ENCODE measurements around the gene CCL25. TPM values are rescaled to one million over a fixed set of nuclear protein-coding genes. Genes with fewer than 3 reads are reported as not detected.

CCL25 gene
- total RNA-seq, 1 donor from 2014 or later: 1.4 TPM

- Mint-ChIP-seq H3K4me3 (no peak overlapping the region), H3K9me3 (no peaks in the 10 kb centered on the region), H3K36me3 (peaks cover 5% of the 10 kb centered on the region), H3K27ac (no peak overlapping the region), H3K4me1 (ENCODE audit: unreplicated experiment) (peaks cover 4% of the 10 kb centered on the region), H3K27me3 (no peaks in the 10 kb centered on the region)
- no peak for TF ChIP-seq CTCF (conservative IDR thresholded peaks at IDR 0.05)
- DNase-seq (ENCODE audit: extremely low spot score, unreplicated experiment): no peak
Observed at GRCh38 chr19:8109890-8110662, 57.5 kb downstream of the CCL25 start.

DNA sequence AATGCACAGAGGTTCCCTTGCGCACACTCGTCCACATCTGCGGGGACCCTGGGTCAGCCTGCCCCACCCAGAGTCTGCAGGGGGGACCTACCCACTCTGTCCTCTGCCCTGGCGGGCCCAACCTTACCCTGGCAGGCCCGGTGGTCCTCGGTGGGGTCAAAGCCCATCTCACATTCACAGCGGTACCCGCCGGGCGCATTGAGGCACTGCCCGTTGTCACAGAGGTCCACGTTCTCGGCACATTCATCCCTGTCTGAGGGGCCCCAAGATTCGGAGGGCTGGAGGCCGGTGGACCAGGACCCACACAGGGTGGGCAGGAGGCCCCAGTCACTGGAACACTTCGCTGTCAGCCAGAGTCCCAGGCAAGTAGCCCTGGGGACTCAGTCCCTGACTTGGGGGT is 58.4 kb downstream of the CCL25 start:
- H3K4me1 Mint-ChIP-seq (ENCODE audit: unreplicated experiment): peaks cover 4% of the 10 kb centered on the region
- no peak for TF ChIP-seq CTCF (conservative IDR thresholded peaks at IDR 0.05)
- H3K27me3 Mint-ChIP-seq: no peaks in the 10 kb centered on the region
- H3K27ac Mint-ChIP-seq: no peak overlapping the region
- H3K9me3 Mint-ChIP-seq: no peaks in the 10 kb centered on the region
- no peak for DNase-seq (ENCODE audit: extremely low spot score, unreplicated experiment)
- H3K36me3 Mint-ChIP-seq: no peaks in the 10 kb centered on the region
- no peak overlapping the region for H3K4me3 Mint-ChIP-seq

DNA sequence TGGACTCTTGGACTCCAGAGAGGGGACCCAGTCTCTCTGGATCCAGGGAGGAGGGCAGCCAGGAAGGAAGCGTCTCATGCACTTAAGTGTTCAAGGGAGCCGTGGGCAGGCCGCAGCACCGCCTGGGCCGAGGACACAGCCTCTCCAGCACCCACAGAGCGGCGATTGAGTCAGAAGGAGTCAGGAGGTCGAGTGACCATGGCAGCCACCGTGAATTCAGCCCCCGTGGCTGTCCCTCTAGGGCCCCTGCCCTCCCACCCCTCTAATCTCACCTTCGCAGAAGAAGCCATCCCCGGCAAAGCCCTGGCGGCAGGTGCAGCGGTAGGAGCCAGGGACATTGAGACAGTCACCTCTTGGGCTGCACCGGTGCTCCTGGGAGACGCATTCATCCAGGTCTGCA is 58.8 kb downstream of the CCL25 start:
- Mint-ChIP-seq H3K36me3 (no peaks in the 10 kb centered on the region), H3K4me3 (no peak overlapping the region), H3K9me3 (no peaks in the 10 kb centered on the region), H3K27ac (no peak overlapping the region), H3K27me3 (no peaks in the 10 kb centered on the region), H3K4me1 (ENCODE audit: unreplicated experiment) (peaks cover 4% of the 10 kb centered on the region)
- TF ChIP-seq CTCF (conservative IDR thresholded peaks at IDR 0.05): no peak
- DNase-seq (ENCODE audit: extremely low spot score, unreplicated experiment): no peak

Other genes starting within 250 kb of the CCL25 start
- gene EVI5L, start 222.5 kb upstream of the CCL25 start, total RNA-seq (ENCODE audit: low replicate concordance): 11.7 and 19.0 TPM in 2 replicates
- gene PRR36, start 178.4 kb upstream of the CCL25 start, total RNA-seq (ENCODE audit: low replicate concordance): 8.5 and 10.9 TPM in 2 replicates
- gene LRRC8E, start 164.2 kb upstream of the CCL25 start, total RNA-seq (ENCODE audit: low replicate concordance): 4.3 and 7.4 TPM in 2 replicates
- gene MAP2K7, start 148.9 kb upstream of the CCL25 start, total RNA-seq (ENCODE audit: low replicate concordance): 38.2 and 42.2 TPM in 2 replicates
- gene TGFBR3L, start 137.9 kb upstream of the CCL25 start, total RNA-seq (ENCODE audit: low replicate concordance): 1.1 and 2.4 TPM in 2 replicates
- gene SNAPC2, start 132.4 kb upstream of the CCL25 start, total RNA-seq (ENCODE audit: low replicate concordance): 13.7 and 15.0 TPM in 2 replicates
- 50.0 and 57.8 TPM in 2 replicates for gene CTXN1, start 126.6 kb upstream of the CCL25 start, total RNA-seq (ENCODE audit: low replicate concordance)
- gene TIMM44, start 109.1 kb upstream of the CCL25 start, total RNA-seq (ENCODE audit: low replicate concordance): 73.7 and 80.4 TPM in 2 replicates
- 92.1 and 124 TPM in 2 replicates for gene ELAVL1, start 47.1 kb upstream of the CCL25 start, total RNA-seq (ENCODE audit: low replicate concordance)
- 18.0 and 63.7 TPM in 2 replicates for gene FBN3, start 96.8 kb downstream of the CCL25 start, total RNA-seq (ENCODE audit: low replicate concordance)
- 52.8 and 56.3 TPM in 2 replicates for gene CERS4, start 156.6 kb downstream of the CCL25 start, total RNA-seq (ENCODE audit: low replicate concordance)

All from type B pancreatic cell (in vitro differentiated cells).